HG03469 (cell line): ENCODE results near the gene STIL.
"Not testable (repeated sequence)": the region's sequence is repeated elsewhere in the genome, so short reads cannot be mapped to it uniquely, and the experiment has no call there.

Experiments used
- ATAC-seq: cut with Tn5 transposase; IDR thresholded peaks from one replicate; pipeline ENCODE4 v1.9.1; 2021; ENCODE audit warnings: mild to moderate bottlenecking, moderate library complexity, moderate number of reproducible peaks; ENCODE audit not compliant: unreplicated experiment

Gene STIL

GRCh38 chr1:47313915-47314664 is at the start of gene STIL:
TSS of gene STIL (minus strand) at chr1:47314147. CDS start at chr1:47310319, 3,828 bp downstream.
- peak; percentile 94 for ATAC-seq

GRCh38 chr1:47362828-47363227 is 48.9 kb upstream of the STIL start:
- ATAC-seq = no peak

GRCh38 chr1:47361380-47361779 is 47.4 kb upstream of the STIL start:
- no peak for ATAC-seq

GRCh38 chr1:47351305-47351704 is 37.4 kb upstream of the STIL start:
- peak; percentile 78 for ATAC-seq

DNA sequence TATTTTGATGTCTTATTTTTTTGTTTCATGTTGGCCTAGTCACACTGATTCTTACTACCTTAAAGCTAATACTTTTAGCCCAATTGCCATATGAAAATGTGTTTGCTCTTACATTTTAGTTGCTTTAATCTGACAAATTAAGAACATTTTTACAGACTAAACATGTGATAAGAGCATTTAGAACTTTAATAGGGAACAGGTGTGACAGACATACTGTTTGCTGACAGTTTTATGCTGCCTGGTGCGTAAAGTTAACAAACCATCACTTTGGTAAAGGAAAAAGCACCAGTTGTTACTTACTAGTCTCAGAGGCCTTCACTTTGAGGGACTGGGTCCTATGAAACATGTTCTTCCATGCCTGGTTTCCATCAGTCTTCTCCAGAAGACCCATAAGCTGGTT is 34.3 kb upstream of the STIL start:
- no peak for ATAC-seq

DNA sequence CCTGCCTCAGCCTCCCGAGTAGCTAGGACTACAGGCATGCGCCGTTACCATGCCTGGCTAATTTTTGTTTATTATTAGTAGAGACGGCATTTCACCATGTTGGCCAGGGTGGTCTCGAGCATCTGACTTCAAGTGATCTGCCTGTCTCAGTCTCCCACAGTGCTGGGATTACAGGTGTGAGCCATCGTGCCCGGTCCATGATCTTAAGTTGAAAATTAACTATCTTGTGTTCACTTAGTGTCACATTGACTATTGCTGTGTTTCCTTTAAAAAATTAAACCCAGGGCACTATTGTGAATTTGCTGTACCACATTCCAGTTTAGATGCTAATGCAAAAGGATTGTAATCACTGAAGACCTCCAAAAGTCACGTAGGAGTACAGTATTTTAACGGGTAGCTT is 33.8 kb upstream of the STIL start:
- ATAC-seq = no peak

DNA sequence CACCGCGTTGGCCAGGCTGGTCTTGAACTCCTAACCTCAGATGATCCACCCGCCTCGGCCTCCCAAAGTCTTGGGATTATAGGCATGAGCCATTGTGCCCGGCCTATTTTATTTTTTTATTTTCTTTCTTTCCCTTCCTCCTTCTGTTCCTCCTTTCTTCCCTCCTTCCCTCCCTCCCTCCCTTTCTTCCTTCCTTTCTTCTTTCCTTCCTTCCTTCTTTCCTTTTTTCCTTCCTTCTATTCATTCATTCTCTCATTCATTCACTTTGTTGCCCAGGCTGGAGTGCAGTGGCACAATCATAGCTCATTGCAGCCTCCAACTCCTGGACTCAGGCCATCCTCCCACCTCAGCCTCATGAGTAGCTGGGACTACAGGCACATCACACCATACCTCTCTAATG is 33.0 kb upstream of the STIL start:
- ATAC-seq = not testable (repeated sequence)

- no peak for ATAC-seq
These were observed 26.3 kb upstream of the STIL start for GRCh38 chr1:47340227-47340626.

- ATAC-seq = no peak
These were observed 24.5 kb upstream of the STIL start for GRCh38 chr1:47338249-47339077.

DNA sequence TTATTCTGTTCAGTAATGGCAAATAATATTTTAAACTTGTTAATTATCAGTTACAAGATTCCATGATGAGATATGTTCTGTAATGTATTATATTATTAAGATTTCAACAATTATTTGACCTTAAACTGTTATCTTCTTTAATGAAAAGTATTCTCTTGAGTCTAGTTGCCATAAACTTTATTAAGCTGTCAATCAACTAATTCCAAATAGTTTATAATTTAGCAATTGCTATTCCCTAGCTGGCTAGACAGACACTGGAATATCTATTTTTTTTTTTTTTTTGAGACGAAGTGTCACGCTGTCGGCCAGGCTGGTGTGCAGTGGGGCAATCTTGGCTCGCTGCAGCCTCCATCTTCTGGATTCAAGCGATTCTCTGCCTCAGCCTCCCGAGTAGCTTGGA is 23.4 kb upstream of the STIL start:
- ATAC-seq = no peak

DNA sequence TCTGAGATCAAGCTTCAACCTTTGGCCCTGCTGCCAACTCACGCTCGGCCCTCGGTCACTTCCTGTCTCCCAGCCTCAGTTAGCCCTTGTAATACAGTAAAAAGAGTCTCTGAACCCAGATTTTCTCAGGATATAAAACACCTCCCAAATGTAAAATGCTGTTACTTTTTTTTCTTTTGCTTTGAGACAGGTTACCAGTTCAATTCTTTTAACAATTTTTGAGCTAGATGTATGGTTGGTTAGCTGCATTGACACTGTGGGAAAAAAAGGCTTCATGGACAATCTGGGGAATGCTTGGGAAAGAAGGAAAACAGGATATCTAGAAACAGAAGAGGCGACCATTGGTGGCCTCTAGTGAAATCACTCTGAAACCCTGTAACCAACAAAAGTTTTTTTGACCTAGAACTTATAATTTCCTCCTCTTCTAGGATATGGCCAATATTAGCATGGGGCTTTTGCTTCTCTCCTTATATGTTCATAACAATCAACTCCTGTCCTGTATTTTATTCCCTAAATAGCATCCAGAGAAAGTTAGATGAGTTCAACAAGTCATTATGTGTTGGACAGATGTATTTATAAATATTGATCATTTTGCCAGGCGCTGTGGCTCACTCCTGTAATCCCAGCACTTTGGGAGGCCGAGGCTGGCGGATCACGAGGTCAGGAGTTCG is 21.0 kb upstream of the STIL start:
- ATAC-seq = no peak

DNA sequence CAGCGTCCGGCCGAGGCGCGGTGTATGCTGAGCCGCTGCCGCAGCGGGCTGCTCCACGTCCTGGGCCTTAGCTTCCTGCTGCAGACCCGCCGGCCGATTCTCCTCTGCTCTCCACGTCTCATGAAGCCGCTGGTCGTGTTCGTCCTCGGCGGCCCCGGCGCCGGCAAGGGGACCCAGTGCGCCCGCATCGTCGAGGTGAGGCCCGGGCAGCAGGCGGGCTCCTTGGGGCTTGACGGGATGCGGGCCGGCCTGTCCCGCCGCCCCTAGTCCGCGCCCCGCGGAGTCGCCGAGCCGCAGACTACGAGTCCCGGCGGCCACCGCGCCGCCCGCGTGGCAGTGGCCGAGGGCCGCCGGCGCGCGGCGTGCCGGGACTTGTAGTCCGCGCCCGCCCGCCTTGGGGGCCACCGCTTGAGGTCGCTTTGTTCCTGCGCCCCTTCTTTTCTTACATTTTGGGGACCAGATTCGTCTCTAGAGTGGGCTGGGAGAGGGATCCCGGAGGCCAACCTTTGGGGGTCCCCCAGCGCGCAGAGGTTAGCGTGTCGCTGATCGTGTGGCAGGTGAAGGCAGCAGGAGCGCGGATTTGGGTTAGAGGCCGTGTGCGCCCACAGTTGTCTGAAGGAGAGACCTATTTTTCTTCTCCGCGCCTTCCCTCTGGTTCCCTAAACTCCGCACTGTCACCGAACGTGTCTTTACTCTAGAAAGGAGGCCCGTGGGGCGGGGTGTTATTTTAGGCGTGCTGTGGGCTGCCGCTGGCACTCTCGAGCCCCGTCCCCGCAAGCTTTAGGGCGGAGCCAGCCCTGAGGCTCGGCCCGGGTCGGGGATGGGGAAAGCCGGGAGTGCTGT is 20.2 kb upstream of the STIL start:
- peak; percentile 52 for ATAC-seq

DNA sequence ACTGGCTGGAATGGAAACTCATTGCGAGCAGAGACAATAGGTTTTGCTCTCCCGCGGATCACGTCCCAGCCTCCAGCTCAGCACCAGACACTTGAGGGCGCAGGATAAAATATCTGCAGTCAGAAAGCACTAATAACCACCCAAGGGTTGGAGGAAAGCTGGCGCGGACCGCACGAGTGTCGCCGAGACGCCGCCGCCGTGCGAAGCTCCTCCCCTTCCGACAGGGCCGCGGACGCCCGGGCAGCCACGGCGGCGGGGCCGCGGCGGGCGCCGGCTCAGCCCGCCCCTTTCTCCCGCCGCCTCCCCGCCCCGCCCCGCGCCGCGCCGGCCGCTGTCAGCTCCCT is 19.6 kb upstream of the STIL start, which contains the start of gene CMPK1:
TSS of gene CMPK1 (plus strand) at position 213 of the 344 bp plus-strand sequence. CDS start 156 bp downstream, outside the sequence.
- ATAC-seq = peak; percentile 68

DNA sequence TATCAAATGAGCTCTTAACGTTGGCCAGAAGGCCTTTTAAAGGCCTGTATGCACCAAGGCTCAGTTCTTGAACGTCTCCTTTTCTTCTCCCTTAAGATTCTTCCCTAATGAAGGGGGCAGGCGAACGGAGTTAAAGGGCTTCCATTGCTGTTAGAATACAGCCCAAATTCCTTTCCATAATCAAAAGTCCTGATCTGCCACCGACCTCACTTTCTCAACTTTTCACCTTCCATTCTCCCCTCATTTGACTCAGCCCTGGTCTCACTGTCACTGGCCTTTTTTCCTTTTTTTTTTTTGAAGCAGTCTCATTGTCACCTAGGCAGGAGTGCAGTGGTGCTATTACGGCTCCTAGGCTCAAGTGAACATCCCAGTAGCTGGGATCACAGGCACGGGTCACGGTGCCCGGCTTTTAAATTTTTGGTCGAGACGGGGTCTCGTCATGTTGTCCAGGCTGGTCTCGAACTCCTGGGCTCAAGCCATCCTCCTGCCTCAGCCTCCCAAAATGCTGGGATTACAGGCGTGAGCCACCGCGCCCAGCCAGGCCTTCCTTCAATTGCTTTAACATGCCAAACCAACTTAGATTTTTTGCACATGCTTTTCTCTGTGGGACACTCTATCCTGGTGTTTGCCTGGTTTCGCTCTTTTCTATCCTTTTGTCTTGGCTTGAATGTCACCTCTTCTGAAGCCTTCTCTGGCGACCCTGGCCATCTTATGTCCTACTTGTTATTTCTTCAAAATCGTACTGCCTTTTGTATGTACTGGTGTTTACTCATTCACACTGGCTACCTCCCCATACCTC is 19.0 kb upstream of the STIL start:
- no peak for ATAC-seq

DNA sequence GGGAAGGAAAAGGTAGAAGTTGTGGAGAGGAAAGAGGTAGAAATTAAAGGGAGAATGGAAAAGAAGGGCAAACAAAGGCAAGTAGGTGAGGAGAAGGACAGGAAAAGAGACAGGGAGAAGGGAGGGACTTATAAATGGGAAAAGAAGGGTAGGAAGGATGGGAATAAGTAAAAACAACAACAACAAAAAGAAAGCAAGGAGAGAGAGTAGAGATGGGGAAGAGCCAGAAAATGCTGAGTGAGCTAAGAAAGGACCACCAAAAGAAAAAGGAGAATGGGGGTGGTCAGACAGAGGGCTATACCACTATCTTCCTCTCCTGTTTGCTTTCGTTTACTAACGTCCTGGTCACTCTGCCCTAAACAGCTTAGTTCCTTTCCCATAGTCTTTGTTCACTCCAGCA is 17.9 kb upstream of the STIL start:
- no peak for ATAC-seq

GRCh38 chr1:47330212-47330611 is 16.3 kb upstream of the STIL start:
- no peak for ATAC-seq

DNA sequence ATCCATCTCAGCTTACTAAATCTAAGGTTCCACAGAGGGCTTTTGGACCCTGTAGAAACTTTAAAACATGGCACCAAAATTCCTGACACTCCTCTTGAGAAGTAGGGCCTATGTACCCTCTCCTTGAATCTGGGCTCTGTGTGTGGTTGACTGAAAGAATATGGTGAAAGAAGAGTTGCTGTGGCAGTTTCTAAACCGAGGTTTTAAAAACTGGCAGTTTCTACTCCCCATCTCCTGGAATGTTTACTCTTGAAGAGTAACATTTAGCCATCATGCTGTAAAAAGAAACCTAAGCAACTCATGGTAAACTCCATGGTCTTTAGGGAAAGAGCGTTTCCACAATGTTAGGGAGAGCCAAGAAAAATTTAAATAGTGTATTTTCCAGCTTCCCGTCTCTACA is 15.0 kb upstream of the STIL start:
- no peak for ATAC-seq

DNA sequence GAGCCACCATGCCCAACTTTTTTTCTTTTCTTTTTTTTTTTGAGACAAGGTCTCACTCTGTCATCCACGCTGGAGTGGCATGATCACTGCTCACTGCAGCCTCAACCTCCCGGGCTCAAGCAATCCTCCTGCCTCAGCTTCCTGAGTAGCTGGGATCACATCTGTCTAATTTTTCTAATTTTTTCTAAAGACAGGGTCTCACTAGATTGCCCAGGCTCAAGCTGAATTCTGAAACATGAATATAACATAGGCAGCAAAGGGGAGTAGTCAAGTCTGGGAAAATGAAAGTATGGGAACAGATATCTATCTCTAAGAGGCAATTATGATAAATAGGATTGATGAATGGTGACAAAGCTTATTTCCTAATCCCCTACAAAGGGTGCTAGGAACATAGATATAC is 12.3 kb upstream of the STIL start:
- ATAC-seq = no peak

- ATAC-seq = no peak
These were observed 11.6 kb upstream of the STIL start for GRCh38 chr1:47325528-47325927.

DNA sequence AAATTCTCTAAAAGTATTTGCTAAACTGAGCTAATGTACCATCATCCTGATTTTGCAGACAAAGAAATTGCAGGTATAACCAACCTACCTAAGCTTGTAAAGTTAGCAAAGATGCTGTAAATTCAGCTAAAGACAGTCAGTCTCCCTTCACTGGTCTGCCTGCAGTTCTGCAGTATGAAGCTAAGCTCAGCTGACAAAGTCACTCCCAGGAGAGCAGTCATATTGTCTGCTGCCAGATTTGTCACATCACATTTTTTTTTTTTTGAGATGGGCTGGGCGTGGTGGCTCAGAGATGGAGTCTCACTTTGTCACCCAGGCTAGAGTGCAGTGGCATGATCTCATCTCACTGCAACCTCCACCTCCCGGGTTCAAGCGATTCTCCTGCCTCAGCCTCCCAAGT is 10.7 kb upstream of the STIL start:
- ATAC-seq = no peak
